Spleen (tissue), 11 donors: Measurements from ENCODE around the gene TKTL1. TPM values are rescaled to one million over a fixed set of nuclear protein-coding genes. Genes with fewer than 3 reads are reported as not detected.
A peak's percentile ranks its signal among the peaks of the same experiment; 100 is the strongest.

Source experiments
- DNase-seq: peaks from one replicate; pipeline ENCODE4 v3.0.0-alpha.2; 2020
- H3K27ac ChIP-seq, 8 donors: fragments of 200-600 bp; sonication (generic) in 7 of 8; 1 replicate in 4 of 8; 2 replicates in 4 of 8; pipeline versions ENCODE4 v1.5.0 to v1.8.0; 2016 to 2021; ENCODE audit warnings: inconsistent platforms in 4 of 8, mild to moderate bottlenecking in 4 of 8, moderate library complexity in 1 of 8
- H3K27me3 ChIP-seq, 7 donors: fragments of 200-600 bp; sonication (generic) in 6 of 7; replicated peaks in 1 of 7; 1 replicate in 4 of 7; 2 replicates in 3 of 7; pipeline versions ENCODE4 v1.5.0 to v1.8.0; 2016 to 2021; ENCODE audit warnings: inconsistent platforms in 3 of 7, mild to moderate bottlenecking in 1 of 7
- H3K36me3 ChIP-seq, 6 donors: fragments of 200-600 bp; sonication (generic) in 5 of 6; 1 replicate in 4 of 6; 2 replicates in 2 of 6; pipeline versions ENCODE4 v1.5.0 to v1.8.0; 2016 to 2021; ENCODE audit warnings: inconsistent platforms in 2 of 6
- H3K4me1 ChIP-seq, 6 donors: fragments of 200-600 bp; sonication (generic) in 5 of 6; 1 replicate in 3 of 6; 2 replicates in 3 of 6; pipeline versions ENCODE4 v1.5.0 to v1.8.0; 2016 to 2021; ENCODE audit warnings: inconsistent platforms in 3 of 6
- H3K4me3 ChIP-seq, 8 donors: fragments of 200-600 bp; sonication (generic) in 7 of 8; 1 replicate in 4 of 8; 2 replicates in 4 of 8; pipeline versions ENCODE4 v1.5.0 to v1.8.0; 2016 to 2021; ENCODE audit warnings: inconsistent platforms in 4 of 8, mild to moderate bottlenecking in 4 of 8, moderate library complexity in 2 of 8
- H3K9me3 ChIP-seq, 8 donors: fragments of 200-600 bp; sonication (generic) in 7 of 8; 1 replicate in 4 of 8; 2 replicates in 4 of 8; pipeline versions ENCODE4 v1.5.0 to v1.8.0; 2016 to 2021; ENCODE audit warnings: inconsistent platforms in 4 of 8
- CTCF ChIP-seq, 11 experiments: fragments of 200-600 bp in 7 of 11; fragments of 450-650 bp in 4 of 11; sonication (generic) in 4 of 11; IDR thresholded peaks in 8 of 11; conservative IDR thresholded peaks in 3 of 11; 1 replicate in 7 of 11; 2 replicates in 4 of 11; pipeline versions ENCODE4 v1.4.0 to v1.8.0; 2016 to 2021; ENCODE audit warnings: antibody characterized with exemption in 11 of 11, inconsistent platforms in 4 of 11, mild to moderate bottlenecking in 1 of 11
- POLR2A ChIP-seq, 3 donors: fragments of 450-650 bp; IDR thresholded peaks; one replicate each; pipeline ENCODE4 v1.5.1; 2017; ENCODE audit warnings: antibody characterized with exemption in 3 of 3, mild to moderate bottlenecking in 1 of 3
- POLR2AphosphoS5 ChIP-seq, 3 donors: sonication (generic); formaldehyde crosslinking; IDR thresholded peaks; one replicate each; pipeline ENCODE4 v1.5.1; 2017; ENCODE audit warnings: antibody characterized with exemption in 3 of 3
- WGBS, 5 donors: extraction: QIAGEN DNeasy Blood & Tissue Kit in 3 of 5; methylation state at CpG; one replicate each; pipeline versions ENCODE4 v1.1.5 to v1.1.7; 2013 to 2018; 5-methylcytosine and 5-hydroxymethylcytosine counted together
- intact Hi-C: fragments of 100-400 bp; cut with DNase I; formaldehyde crosslinking; loops from one replicate; pipeline ENCODE4 v1.15.0; 2023; ENCODE audit warnings: low total_unique reads
- polyA plus RNA-seq, 3 donors: library from polyadenylated mRNA; stranded (reverse); fragments of 200-250 nt; gene quantifications; one replicate each; pipeline ENCODE4 v1.2.1, GENCODE V29; 2013
- total RNA-seq, 7 donors: library from RNA; depleted of rRNA in 3 of 7; stranded (reverse); fragments of >200 nt in 3 of 7; fragmentation: NEBNext Ultra II Directional in 4 of 7; extraction: Animal tissue kit (Norgen Biotek cat#: 25700) in 4 of 7; gene quantifications; one replicate each; pipeline versions ENCODE4 v1.1.0 to v1.2.1, GENCODE V29; 2016 to 2021
- donor health status: healthy with polysubstance abuse.
- donor health status: DM: no; HTN: no; CAD: no; lungs with moderate emphysema.
- donor health status: DM: no; HTN: no; CAD: no.
- donor health status: Bipolar disorder and iron deficiency.
- donor health status: healthy.
- donor health status: DM: no; HTN: no; CAD: no.
- donor health status: DM: yes; HTN: yes; CAD: no.

The TKTL1 gene
- total and polyA plus RNA-seq, 10 donors: 0.13 to 3.7 (median 0.77) TPM; not detected in 1

GRCh38 chrX:154371017-154371788 lies 75.6 kb downstream of the TKTL1 start:
- peaks cover 0 to 21% (median 17%) of the 10 kb centered on the region in 6 donors for H3K36me3 ChIP-seq
- H3K4me3 ChIP-seq: peak overlapping the region; percentile 63 to 91 (median 76)
- WGBS, 5 donors: 0 to 32% (median 0%) methylated on average over 9 to 77 of the region's 77 CpGs
- no peaks in the 10 kb centered on the region for H3K9me3 ChIP-seq
- H3K27me3 ChIP-seq: no peaks in the 10 kb centered on the region
- H3K27ac ChIP-seq: peak overlapping the region; percentile 57 to 94 (median 84)
- TF ChIP-seq POLR2A (IDR thresholded peaks at IDR 0.05) (peak; percentile 95 to 98 (median 97)), CTCF (IDR thresholded peaks at IDR 0.05 in 8 of 11, conservative IDR thresholded peaks at IDR 0.05 in 3 of 11) (peak in 1 of 11 experiments; percentile 10), POLR2AphosphoS5 (IDR thresholded peaks at IDR 0.05) (peak; percentile 99)
- H3K4me1 ChIP-seq: peaks cover 15 to 79% (median 58%) of the 10 kb centered on the region in 6 donors
- intact Hi-C loops: no loop called here
- DNase-seq: peak; percentile 97

- peaks cover 15 to 73% (median 56%) of the 10 kb centered on the region in 6 donors for H3K4me1 ChIP-seq
- WGBS, 5 donors: 7 to 70% (median 13%) methylated on average over 14 to 43 of the region's 43 CpGs
- no peak for TF ChIP-seq CTCF (IDR thresholded peaks at IDR 0.05 in 8 of 11, conservative IDR thresholded peaks at IDR 0.05 in 3 of 11)
- TF ChIP-seq POLR2AphosphoS5 (IDR thresholded peaks at IDR 0.05): no peak
- TF ChIP-seq POLR2A (IDR thresholded peaks at IDR 0.05): no peak
- H3K4me3 ChIP-seq: peak overlapping the region; percentile 12 to 91 (median 76)
- intact Hi-C loops: no loop called here
- DNase-seq: no peak
- H3K9me3 ChIP-seq: no peaks in the 10 kb centered on the region
- H3K27me3 ChIP-seq: no peaks in the 10 kb centered on the region
- peaks cover 0 to 14% (median 11%) of the 10 kb centered on the region in 6 donors for H3K36me3 ChIP-seq
- H3K27ac ChIP-seq: peak overlapping the region in 7 of 8 donors; percentile 55 to 94 (median 87)
These were observed 76.2 kb downstream of the TKTL1 start for GRCh38 chrX:154371789-154372300.

- Histone ChIP-seq H3K4me3 (peak overlapping the region in 5 of 8 donors; percentile 65 to 91 (median 82)), H3K4me1 (peaks cover 15 to 73% (median 49%) of the 10 kb centered on the region in 6 donors), H3K9me3 (no peaks in the 10 kb centered on the region), H3K36me3 (peaks cover 0 to 7% (median 3%) of the 10 kb centered on the region in 6 donors), H3K27me3 (no peaks in the 10 kb centered on the region), H3K27ac (peak overlapping the region in 6 of 8 donors; percentile 57 to 94 (median 88))
- no peak for TF ChIP-seq CTCF (IDR thresholded peaks at IDR 0.05 in 8 of 11, conservative IDR thresholded peaks at IDR 0.05 in 3 of 11)
- no peak for TF ChIP-seq POLR2AphosphoS5 (IDR thresholded peaks at IDR 0.05)
- TF ChIP-seq POLR2A (IDR thresholded peaks at IDR 0.05): no peak
- no peak for DNase-seq
- WGBS, 5 donors: 21 to 53% (median 26%) methylated on average over 5 of the region's 5 CpGs
- intact Hi-C loops: no loop called here
These were observed 77.0 kb downstream of the TKTL1 start for GRCh38 chrX:154372612-154373022.
